ENCODE data around the gene MBD6.

The MBD6 gene

GRCh38 chr12:57522011-57522886 lies at the start of gene MBD6:
TSS of gene MBD6 (plus strand) at chr12:57522824. CDS start at chr12:57524304, 1,480 bp downstream.
- DNase-seq: peak; percentile 89

DNA sequence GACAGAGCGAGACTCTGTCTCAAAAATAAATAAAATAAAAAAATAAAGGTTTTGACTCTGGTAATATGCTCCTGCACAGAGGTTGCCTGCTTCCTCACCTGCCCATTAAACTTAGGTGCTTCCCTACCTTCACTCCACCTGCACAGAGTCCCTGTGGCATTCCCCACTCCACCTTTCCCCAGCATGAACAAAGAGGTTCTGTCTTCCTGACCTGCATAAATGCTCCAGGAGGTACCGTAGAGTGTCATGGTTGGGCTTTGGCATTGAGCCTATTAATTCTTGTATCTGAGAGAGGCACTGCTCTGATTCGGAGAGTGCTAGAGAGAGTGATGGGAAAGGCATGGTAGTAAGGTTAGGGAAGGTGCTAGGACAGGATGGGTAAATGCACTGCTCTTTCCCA lies 49.2 kb upstream of the MBD6 start:
- DNase-seq: no peak

GRCh38 chr12:57473886-57474285 lies 48.7 kb upstream of the MBD6 start:
- no peak for DNase-seq

- no peak for DNase-seq
Observed at GRCh38 chr12:57474430-57474829, 48.2 kb upstream of the MBD6 start.

DNA sequence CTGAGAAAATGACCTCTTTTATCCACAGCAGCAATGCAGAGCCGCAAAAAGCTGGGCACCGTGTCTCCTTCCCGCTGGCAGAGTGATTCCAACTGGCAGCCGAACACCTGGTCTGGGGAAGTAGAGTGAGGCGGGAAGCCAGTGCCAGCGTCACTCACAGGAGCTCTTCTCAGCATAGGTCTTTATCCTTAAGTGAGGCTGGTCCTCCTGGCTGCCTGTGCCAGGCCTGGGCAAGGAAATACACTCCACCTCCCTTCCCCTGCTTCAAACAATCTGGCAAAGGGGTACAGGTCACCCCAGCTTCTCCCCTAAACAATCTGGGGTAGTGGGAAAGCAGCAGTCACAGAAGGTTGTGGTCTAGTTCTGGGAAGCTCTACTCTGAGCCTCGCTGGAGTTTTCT lies 47.8 kb upstream of the MBD6 start:
- DNase-seq: no peak

DNA sequence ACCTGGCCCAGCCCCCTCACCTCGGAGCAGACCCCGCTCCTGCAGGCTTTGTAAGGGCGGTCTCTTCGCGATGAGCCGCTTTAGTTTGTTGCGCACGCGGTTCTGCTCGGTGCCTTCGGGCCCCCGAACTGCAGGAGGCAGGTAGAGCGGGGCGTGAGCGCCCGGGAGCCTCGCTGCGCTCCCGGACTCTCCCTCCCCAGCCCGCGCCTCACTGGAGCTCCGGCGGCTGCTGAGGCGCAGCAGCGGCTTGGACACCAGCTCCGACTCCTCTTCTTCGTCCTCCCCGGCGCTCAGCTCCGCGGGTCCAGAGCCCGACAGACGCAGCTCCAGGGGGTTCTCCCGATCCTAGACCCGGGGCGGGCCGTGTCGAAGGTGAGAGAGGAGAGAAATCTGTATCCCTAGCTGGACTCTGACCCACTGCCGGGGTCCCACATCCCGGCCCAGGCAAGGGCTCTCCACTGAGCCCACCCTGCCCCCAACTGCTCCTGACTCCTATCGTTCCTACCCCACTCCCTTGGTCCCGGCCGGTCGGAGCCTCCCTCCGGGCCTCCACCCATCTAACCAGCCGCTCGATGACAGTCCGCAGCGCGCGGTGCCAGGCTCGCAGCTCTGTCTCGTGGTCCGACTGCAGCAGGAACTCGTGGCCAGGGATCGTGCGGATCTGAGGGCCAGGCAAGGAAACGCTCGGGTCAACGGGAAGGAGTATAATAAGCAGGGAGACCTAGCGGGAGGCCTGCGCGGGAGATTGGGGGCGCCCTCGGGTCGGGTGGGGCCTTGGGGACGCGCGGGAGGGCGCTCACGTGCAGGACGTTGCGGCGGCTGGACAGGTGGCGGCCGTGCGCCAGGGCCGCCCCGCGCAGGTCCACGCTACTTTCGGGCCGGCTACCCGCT lies 47.1 kb upstream of the MBD6 start:
- no peak for DNase-seq

DNA sequence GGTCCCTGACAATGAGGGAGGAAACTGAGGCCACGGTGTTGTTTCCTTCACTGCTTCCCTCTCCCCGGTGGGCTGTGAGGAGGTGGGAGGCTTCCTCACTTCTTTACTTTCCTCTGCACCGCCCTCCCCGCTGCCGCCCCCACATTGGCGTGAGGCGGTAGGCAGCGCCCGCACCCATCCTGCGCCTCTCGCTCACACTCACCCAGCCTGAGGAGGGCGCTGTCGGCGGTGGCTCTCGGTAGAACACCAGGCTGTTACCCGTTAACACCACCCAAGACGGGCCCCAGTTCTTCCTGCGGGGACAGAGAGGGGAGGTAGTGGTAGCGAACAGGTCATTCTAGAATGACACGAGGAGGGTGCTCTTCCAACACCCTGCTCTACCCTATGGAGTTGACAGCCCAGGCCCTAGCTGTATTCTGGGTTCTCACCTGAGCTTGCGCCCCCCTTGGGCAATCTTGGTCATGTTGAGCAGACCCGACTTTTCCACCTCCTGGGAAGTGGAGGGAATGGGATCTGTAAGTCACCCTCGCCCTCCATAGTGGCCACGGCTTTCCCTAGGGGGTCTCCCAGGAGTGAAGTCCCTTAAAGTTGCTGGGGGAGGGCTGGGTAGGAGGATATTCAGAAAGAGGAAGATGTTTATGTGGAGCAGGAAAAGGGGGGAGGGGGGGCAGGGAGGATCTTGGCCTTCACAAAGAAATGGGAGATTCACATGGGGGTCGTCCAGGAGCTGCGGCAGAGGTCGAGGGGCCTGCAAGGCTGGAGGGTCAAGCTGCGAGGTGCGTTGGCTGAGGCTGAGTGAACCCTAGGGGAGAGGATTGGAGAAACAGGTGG lies 46.2 kb upstream of the MBD6 start:
- no peak for DNase-seq

- DNase-seq: no peak
Observed at GRCh38 chr12:57476993-57477709, 45.5 kb upstream of the MBD6 start.

DNA sequence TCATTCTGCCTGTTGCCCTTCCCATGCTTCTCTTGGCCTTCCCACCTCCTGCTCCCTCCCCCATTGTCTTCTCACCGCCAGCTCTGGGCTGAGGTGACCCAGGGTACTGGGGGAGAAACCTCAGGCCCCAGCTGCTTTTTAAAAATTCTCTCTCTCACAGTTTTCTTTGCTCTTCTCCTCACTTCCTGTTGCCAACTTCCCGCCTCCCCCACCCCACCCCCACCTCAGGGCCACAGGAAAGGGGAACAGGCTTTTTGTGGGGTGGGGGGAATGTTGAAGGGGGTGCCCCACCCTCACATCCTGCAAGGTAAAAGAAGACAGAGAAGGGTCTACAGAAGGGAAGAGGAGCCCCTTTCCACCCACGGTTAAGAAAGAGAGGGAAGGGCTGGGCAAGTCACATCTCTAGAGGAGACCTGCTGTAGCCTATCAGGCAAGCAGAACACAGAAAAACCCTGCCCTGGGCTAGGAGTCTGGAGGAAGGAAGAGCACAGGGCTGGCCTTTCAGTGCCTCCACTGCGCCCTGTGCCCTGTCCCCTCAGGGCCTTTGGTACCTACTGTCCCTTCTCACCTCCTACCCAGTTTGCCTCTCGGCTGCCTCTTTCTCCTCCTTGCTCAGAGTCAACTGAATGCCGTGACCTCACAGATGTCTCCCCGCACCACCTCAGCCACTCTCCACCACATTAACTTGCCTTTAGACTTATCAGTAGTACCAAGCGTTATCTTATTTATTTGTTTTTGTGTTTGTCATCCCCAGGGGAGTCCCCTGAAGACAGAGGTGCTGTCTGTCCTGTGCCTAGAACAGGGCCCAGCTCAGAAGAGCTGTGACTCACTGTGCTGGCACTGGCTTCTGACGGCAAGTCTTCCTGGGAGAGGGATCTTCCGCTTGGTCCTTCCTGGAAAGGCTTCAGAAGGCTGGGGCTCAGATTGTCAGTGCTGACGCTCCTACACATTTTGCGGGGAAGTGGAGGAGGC lies 44.6 kb upstream of the MBD6 start:
- DNase-seq: no peak

DNA sequence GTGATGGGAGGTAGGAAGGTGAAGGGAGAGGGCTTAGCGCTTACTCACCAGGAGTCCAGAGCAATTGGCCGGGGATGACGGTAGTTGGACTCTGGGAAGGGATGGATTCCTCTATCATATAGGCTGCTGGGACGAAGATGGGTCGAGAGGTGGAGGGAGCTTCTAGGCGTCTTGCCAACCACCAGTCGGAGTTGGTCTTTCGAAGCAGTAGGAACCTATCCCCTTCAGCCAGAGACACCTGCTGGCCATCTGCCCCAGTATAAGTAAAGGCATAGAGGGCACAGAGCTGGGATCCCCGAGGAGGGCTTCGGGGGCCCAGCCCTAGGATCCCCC lies 43.6 kb upstream of the MBD6 start:
- no peak for DNase-seq

DNA sequence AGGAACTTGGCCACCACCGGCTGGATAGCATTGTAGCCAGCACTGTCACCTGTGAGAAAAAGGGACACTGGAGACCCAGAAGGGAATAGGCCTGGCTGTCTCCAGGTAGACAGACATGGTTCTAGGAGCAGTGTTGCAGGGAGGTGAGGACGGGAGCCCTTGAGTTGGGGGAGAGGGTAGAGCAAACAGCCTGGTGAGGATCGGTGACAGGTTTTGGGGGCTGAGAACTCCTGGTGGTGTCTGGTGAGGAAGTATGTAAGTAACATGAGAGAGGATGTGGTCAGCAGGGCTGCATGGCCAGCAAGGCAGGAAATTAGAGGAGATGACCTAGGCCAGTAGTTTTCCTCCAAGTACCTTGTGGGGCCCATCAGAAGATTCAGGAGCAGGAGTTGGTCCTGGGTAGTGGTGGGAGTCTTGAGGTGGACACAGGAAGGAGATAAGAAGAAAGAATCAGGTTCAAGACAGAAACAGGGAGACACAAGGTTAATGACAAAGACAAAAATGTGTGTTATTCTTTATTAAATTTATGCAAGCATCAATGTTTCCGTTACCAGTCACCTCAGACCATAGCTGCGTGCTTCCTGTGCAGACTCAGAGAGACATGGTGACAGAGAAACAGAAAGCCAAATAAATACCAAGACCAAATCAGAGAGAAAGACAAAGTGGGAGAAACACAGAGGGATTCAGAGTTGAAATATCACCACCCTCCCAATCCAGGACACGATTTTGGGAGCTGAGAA lies 43.1 kb upstream of the MBD6 start, which contains the start of gene ARHGAP9:
Gene ARHGAP9 (minus strand): TSS at position 491 of the 740 bp plus-strand sequence. CDS start 460 bp downstream, at position 31.
- no peak for DNase-seq

- DNase-seq: no peak
Observed at GRCh38 chr12:57481671-57482070, 41.0 kb upstream of the MBD6 start.

- DNase-seq: no peak
Observed at GRCh38 chr12:57483466-57483865, 39.2 kb upstream of the MBD6 start.

DNA sequence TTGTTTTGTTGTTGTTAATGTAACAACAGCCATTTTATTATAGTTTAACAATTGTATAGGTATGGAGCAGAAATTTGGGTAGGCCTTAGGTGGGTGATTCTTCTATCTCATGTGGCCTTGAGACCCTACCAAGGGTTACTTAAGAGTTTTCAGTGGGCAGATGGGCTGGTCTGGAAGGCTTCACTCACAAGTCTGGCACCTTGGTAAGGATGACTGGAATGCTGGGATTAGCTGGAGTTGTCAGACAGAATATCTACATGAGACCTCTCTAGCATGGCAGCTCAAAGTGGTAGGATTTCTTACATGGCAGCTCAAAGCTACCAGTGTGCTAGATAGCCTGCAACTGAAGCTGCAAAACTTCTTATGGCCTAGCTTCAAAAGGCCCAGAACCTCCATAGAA lies 36.9 kb upstream of the MBD6 start:
- no peak for DNase-seq

- no peak for DNase-seq
Observed at GRCh38 chr12:57487055-57487596, 35.5 kb upstream of the MBD6 start.

- DNase-seq: peak; percentile 97
Observed at GRCh38 chr12:57487597-57488401, 34.8 kb upstream of the MBD6 start, which contains the start of gene MARS1. TSS of gene MARS1 (plus strand) at chr12:57488068. CDS start at chr12:57488091, 23 bp downstream.

DNA sequence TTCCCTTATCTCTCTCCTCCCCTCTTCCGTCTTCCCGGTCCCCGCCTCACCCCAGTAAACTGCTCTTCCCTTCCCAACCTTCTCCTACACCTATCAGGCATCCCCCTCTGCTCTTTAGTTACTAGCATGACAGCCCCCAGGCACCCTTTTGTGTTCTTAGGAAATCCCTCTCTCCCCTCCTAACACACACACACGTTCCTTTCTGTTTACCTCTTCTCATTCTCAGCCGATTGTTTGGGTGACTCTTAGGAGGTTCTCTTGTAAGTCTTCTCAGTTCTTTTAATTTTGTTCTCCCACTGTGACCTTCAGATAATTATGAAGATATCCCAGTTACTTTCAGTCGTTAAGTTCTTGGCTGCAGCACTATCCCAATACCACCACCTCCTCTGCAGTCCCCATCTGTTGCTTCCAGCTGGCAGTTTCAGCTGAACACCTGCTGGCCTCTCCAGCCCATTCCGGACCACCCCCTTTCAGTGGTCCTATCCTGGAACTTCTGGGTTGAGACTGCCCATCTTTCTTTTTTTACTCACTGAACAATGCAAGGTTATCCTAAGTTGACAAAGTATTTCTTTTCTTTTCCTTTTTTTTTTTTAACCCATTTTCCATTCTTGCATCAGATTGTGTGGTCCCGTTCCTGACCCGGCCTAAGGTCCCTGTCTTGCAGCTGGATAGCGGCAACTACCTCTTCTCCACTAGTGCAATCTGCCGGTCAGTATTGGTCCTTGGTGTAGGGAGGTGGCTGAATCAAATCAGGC lies 34.0 kb upstream of the MBD6 start:
- no peak for DNase-seq

- no peak for DNase-seq
Observed at GRCh38 chr12:57489157-57489641, 33.4 kb upstream of the MBD6 start.
